ENCODE measurements around the gene NCOR2.

DNA sequence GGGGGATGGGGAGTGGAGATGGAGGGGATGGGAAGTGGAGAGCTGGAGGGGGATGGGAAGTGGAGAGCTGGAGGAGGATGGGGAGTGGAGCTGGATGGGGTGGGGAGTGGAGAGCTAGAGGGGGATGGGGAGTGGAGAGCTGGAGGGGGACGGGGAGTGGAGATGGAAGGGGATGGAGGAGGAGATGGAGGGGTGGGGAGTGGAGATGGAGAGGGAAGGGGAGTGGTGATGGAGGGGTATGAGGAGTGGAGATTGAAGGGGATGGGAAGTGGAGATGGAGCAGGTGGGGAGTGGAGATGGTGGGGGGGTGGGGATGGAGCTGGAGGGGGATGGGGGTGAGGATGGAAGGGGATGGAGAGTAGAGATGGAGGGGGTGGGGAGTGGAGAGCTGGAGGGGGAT is 26.1 kb downstream of the NCOR2 start:
- TF ChIP-seq, protein P1, sequence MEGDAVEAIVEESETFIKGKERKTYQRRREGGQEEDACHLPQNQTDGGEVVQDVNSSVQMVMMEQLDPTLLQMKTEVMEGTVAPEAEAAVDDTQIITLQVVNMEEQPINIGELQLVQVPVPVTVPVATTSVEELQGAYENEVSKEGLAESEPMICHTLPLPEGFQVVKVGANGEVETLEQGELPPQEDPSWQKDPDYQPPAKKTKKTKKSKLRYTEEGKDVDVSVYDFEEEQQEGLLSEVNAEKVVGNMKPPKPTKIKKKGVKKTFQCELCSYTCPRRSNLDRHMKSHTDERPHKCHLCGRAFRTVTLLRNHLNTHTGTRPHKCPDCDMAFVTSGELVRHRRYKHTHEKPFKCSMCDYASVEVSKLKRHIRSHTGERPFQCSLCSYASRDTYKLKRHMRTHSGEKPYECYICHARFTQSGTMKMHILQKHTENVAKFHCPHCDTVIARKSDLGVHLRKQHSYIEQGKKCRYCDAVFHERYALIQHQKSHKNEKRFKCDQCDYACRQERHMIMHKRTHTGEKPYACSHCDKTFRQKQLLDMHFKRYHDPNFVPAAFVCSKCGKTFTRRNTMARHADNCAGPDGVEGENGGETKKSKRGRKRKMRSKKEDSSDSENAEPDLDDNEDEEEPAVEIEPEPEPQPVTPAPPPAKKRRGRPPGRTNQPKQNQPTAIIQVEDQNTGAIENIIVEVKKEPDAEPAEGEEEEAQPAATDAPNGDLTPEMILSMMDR (IDR thresholded peaks at IDR 0.05; ENCODE audit: extremely low read depth in 1 of 2, insufficient read depth in 1 of 2, low read depth in 1 of 2, low read length in 2 of 2) = no peak
- no peak for TF ChIP-seq POLR2A (IDR thresholded peaks at IDR 0.05; ENCODE audit: low read depth, low read length)
- no peak for TF ChIP-seq GATA2 (IDR thresholded peaks at IDR 0.05; ENCODE audit: insufficient read depth, insufficient read length, low read depth, low read length)
- TF ChIP-seq POLR2AphosphoS5 (IDR thresholded peaks at IDR 0.05; ENCODE audit: insufficient read depth, low read depth, low read length) = no peak
- TF ChIP-seq, protein P2, sequence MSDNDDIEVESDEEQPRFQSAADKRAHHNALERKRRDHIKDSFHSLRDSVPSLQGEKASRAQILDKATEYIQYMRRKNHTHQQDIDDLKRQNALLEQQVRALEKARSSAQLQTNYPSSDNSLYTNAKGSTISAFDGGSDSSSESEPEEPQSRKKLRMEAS (IDR thresholded peaks at IDR 0.05; ENCODE audit: insufficient read depth, insufficient read length) = no peak
- TF ChIP-seq FOS (IDR thresholded peaks at IDR 0.05; ENCODE audit: borderline replicate concordance, insufficient read depth, low read length) = no peak
- no peak for TF ChIP-seq JUN (IDR thresholded peaks at IDR 0.05; ENCODE audit: borderline replicate concordance, insufficient read depth, insufficient read length, low read depth)
